ENCODE results near the gene LPP. TPM values are rescaled to one million over a fixed set of nuclear protein-coding genes. Genes with fewer than 3 reads are reported as not detected.

LPP gene
- total RNA-seq, 1 experiment from 2014 or later: 20.2 TPM

DNA sequence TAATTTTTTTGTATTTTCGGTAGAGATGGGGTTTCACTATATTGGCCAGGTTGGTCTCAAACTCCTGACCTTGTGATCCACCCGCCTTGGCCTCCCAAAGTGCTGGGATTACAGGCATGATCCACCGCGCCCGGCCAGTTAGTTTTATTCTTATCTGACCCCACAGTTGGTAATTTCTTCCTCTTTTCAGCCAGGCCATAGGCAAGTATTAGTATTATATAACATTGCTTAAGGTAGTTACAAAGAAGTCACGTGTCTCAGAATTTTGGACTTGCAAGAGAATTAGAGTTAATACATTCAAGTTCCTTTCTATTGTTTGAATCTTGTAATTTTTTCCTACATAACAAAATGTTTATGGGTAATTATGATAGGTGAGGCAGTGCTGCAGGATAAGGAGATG lies 334.8 kb downstream of the LPP start:
- in situ Hi-C loops (cut with HindIII; ENCODE audit: low pct_unique_long_range_greater_than_20kb, low sequenced_read_pairs): no loop called here
- DNase-seq (ENCODE audit: low read depth, low spot score): no peak

DNA sequence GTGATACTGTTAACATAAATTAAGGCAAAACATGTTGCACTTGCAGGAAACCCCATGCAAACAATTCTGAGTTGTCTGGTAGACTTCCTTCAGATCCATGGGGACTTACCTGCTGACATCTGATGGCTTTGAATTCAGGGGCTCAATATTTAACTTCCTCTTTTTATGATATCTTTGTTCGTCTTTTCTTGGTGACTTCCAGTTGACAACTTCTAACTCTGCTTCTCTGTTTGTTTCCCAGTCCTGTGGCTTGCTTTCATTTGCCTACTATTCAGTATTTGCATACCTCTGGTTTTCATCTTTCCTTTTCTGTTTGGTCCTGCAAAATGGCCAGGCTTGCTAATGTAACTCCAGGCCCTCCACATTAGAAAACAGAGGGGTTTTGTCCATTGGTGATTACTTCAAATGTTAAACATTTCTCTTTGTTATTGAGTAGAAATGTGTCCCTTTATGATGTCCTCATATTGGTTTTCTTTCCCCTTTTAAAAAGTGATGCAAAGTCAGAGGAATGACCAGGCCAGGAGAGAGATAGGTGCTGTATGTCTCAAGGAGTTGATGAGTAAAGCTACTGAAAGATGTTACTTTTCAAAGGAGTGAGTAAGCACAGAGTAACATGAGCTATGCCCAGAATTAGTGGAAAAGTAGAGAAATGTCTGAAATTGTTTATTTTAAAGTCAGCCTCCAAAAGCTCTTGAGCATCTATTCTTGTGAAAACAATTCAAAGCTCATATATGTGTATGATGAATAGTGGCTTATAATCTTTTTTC lies 335.9 kb downstream of the LPP start:
- DNase-seq (ENCODE audit: low read depth, low spot score): no peak
- in situ Hi-C loops (cut with HindIII; ENCODE audit: low pct_unique_long_range_greater_than_20kb, low sequenced_read_pairs): no loop called here

DNA sequence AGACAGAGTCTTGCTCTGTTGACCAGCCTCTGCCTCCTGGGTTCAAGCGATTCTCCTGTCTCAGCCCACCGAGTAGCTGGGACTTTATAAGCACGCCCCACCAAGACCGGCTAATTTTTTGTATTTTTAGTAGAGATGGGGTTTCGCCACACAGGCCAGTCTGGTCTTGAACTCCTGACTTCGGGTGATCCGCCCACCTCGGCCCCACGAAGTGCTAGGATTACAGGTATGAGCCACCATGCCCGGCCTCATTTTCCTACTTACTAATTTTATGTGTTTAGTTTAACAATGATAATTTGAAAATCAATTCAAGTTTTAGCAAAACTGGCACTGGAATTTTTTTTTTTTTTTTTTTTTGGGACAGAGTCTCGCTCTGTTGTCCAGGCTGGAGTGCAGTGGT lies 336.5 kb downstream of the LPP start:
- in situ Hi-C loops (cut with HindIII; ENCODE audit: low pct_unique_long_range_greater_than_20kb, low sequenced_read_pairs): no loop called here
- DNase-seq (ENCODE audit: low read depth, low spot score): no peak

DNA sequence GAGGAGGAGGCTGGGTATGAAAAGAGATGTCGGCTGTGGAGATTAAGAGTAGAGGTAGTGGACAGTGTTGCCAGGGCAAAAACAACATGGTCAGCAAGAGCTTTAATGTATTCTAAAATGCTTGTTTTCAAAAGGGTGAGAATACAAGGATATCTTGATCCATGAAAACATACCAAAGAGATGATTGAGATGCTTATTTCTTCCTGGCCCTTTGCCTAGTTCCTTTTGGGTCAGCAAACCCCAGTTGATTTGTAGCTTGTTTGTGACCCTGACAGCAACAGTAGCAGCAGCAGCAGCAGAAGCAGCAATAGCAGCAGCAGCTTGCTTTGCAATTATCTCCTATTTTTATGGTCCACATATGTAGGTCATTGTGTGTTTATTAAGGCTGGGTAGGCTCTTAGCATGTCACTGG lies 337.3 kb downstream of the LPP start:
- DNase-seq (ENCODE audit: low read depth, low spot score): no peak
- in situ Hi-C loops (cut with HindIII; ENCODE audit: low pct_unique_long_range_greater_than_20kb, low sequenced_read_pairs): no loop called here

DNA sequence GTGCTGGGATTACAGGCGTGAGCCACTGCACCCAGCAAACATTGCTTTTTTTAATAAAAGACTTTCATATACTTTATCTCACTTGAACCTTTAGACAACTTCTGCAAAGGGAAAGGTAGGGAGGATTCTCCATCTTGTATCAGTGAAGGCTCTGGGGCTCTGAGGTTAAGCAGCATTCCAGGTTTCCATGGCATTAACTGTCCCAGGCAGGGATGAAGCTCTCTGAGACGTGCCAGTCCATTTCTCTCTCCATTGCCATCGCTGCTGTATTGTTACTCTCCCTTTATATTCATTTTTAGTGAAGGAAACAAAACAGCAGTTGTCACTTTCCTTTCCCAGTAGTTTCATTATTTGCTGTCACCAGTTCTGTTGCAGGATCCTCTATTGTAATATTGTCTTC lies 342.4 kb downstream of the LPP start:
- in situ Hi-C loops (cut with HindIII; ENCODE audit: low pct_unique_long_range_greater_than_20kb, low sequenced_read_pairs): no loop called here
- DNase-seq (ENCODE audit: low read depth, low spot score): no peak

DNA sequence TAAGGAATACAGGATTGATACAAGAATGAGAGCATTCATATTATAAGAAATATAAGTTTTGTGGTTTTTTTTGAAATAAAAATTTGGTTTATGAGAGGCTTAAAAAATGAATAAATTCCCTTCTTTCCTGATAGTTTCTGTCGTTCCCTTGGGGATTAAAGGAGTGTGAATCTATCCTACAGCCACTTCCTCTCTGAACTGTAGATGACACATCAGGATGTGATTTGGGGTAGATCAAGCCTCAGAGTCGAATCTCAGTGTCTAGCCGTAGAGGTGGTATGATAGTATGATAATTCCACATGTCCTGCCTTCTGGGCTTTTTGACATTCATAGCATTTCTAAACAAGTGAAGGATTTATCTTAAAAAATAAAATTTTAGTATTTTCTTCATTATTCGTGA lies 343.1 kb downstream of the LPP start:
- in situ Hi-C loops (cut with HindIII; ENCODE audit: low pct_unique_long_range_greater_than_20kb, low sequenced_read_pairs): no loop called here
- peak; percentile 13 for DNase-seq (ENCODE audit: low read depth, low spot score)

DNA sequence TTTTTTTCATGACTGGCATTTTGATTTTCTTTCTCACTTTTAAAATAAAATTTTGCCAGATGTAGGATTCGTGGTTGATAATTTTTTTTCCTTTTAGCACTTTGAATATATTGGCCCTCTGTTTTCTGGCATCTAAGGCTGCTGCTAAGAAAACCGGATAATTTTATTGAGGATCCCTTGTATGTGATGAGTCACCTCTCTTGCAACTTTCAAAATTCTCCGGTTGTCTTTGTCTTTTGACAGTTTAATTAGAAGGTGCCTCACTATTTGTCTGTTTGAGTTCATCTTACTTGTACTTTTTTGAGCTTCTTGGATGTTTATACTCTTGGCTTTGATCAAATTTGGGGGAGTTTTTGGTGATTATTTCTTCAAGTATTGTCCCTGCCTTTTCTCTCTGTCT lies 349.7 kb downstream of the LPP start:
- in situ Hi-C loops (cut with HindIII; ENCODE audit: low pct_unique_long_range_greater_than_20kb, low sequenced_read_pairs): no loop called here
- no peak for DNase-seq (ENCODE audit: low read depth, low spot score)

DNA sequence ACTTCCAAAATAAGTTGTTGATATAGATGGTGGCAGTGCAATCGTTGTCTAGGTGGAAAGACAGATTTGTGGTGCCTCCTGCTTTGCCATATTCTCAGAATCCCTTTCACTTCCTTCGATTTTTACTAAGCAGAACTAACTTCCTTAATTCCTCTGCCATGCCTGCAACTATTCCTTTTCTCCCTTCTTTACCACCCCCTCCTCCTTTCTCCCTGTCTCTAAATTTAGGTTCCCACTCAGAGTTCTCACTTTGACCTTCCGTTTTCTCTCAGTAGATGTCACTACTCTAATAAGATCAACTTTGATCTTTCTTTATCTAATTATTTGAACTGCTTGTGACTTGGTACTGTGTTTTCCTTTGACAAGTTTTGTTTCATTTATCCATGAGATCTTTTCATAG lies 351.2 kb downstream of the LPP start:
- DNase-seq (ENCODE audit: low read depth, low spot score): no peak
- in situ Hi-C loops (cut with HindIII; ENCODE audit: low pct_unique_long_range_greater_than_20kb, low sequenced_read_pairs): no loop called here

DNA sequence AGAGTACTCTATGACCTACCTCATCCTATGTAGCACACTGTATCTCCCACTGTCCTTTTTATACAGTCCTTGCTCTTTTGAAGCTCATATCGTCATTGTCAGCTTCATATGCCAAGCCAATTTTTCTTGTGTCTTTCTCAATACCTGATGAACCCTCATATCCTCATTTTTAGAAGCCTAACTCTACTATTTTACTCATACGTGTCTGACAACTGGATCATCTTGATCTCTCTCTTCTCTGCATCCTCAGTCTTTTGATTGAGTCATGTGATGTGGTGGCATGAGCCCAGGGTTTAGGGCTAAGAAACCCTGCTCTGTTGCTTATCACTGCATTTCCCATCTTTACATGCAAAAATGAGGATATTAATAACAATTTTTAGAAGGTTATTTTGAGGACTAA lies 352.0 kb downstream of the LPP start:
- in situ Hi-C loops (cut with HindIII; ENCODE audit: low pct_unique_long_range_greater_than_20kb, low sequenced_read_pairs): no loop called here
- no peak for DNase-seq (ENCODE audit: low read depth, low spot score)

DNA sequence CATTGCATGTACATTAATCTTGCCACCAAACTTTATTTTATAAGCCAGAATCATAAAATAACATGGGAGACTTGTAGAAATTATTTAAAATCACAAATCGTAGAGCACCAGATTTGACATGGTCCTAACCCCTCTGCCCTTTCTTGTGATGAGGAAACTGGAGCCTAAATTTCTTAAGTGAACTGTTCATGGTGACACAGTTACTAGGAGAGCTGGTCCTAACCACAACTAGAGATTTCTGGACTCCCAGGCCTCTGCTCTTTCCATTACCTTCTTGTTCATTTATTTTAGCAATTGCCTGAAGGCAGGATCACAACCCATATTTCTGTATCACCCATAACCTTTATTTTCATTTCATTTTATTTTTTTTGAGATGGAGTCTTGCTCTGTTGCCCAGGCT lies 352.5 kb downstream of the LPP start:
- in situ Hi-C loops (cut with HindIII; ENCODE audit: low pct_unique_long_range_greater_than_20kb, low sequenced_read_pairs): no loop called here
- no peak for DNase-seq (ENCODE audit: low read depth, low spot score)

DNA sequence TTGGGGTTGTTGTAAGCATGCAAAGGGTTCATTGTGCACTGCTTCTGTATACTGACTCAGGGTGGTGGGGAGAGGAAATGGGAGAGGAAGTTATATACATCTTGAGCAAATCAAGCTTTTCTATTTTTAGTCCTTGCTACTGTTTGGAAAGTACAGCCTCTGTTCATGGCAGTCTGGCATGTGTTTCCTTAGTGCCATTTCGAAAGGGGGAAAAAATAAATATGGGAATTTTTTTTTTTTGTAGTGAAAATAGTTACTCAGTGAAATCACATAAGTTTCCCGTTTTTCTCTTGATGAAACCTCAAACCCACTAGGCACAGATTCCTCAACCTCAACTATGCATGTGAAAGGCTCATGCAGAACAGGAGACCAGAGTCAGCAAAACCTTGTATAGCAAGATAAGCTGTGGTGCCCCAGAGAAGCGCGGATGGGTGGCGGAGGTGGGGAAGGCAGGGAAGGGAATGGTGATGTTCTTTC lies 353.3 kb downstream of the LPP start:
- peak; percentile 59 for DNase-seq (ENCODE audit: low read depth, low spot score)
- in situ Hi-C loops (cut with HindIII; ENCODE audit: low pct_unique_long_range_greater_than_20kb, low sequenced_read_pairs): no loop called here

DNA sequence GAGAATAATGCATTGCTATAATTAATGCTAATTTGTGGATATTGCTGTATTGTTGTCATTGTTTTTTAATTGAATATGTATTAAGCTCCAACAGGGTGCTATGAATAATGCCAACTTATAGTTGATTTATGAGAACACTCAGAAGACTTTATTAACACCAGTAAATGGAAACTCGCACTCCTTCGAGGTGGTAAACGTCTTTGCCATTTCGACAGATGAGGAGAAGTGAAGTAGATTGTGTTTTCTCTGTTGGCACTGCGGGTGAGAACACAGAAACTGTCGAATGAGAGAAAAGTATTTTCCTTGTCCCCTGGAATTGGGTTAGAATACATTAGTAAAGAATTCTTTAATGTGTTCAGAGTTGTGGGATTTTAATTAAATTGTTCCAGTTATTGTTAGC lies 354.5 kb downstream of the LPP start:
- no peak for DNase-seq (ENCODE audit: low read depth, low spot score)
- in situ Hi-C loops (cut with HindIII; ENCODE audit: low pct_unique_long_range_greater_than_20kb, low sequenced_read_pairs): no loop called here

DNA sequence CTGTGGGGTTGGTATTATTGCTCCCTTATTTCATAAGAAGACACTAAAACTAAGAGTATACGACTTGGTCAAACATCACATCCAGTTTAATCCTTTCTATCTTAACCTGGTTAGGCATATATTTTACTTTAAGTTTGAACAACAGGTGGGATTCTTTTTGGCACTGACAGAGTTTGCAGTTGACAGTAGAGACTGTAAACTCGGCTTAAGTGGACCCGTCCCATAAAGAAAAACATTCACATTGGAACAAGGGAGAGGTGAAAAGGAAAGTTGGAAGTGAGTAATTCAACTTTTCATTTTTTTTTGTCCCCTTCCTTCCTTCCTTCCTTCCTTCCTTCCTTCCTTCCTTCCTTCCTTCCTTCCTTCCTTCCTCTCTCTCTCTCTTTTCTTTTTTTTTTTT lies 355.4 kb downstream of the LPP start:
- in situ Hi-C loops (cut with HindIII; ENCODE audit: low pct_unique_long_range_greater_than_20kb, low sequenced_read_pairs): no loop called here
- no peak for DNase-seq (ENCODE audit: low read depth, low spot score)

DNA sequence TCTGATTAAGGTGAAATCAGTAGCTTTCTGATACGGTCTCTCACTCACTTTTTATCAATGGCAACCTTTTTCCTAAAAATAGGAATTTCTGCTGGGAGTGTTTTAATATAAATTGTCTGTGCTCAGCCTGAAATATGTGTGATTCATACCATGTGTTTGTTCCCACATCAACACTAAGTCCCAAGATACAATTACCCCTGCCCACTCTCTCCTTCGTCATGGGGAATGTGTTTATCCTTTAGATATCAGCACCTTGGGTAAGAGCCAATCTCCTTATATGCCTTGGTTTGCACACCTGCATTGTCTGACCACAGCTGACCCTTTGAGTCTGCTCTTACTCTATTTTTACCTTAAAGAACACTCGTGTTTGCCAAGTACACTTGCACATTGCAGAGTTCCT lies 356.4 kb downstream of the LPP start:
- DNase-seq (ENCODE audit: low read depth, low spot score): no peak

DNA sequence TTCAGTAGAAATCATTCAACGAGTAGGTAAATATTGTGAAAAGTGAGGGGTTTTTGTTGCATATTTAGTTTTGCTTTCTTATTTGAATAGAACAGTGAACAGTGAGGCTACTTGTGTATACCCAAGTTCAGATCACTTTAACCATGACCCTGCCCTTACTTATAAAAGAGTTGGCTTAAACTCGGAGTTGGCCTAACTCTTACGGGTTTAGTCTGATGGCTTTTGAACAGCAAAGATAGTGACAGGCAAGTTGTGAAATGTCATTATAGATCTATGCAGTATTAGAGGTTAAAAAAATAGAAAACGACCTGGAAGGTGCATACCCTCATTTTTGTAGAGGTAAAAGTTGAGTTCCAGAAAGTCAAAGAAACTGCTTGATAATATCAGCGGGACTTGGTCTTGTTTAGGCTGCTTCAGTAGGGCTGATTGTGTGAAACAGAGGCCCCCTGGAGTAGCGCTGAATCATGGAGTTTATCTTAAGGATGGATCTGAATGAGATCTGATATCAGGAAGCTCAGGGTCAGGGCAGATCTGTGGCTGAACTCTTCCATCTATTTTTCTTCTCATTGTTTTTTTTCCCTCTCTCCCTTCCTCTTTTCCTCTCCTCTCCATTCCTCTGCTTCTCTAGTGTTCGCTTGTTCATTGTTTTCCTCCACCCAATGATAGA lies 359.8 kb downstream of the LPP start:
- in situ Hi-C loops (cut with HindIII; ENCODE audit: low pct_unique_long_range_greater_than_20kb, low sequenced_read_pairs): no loop called here
- no peak for DNase-seq (ENCODE audit: low read depth, low spot score)

More for the DNA sequence above, 356.4 kb downstream of the LPP start:
- in situ Hi-C loops (cut with HindIII; ENCODE audit: low pct_unique_long_range_greater_than_20kb, low sequenced_read_pairs): no loop called here

DNA sequence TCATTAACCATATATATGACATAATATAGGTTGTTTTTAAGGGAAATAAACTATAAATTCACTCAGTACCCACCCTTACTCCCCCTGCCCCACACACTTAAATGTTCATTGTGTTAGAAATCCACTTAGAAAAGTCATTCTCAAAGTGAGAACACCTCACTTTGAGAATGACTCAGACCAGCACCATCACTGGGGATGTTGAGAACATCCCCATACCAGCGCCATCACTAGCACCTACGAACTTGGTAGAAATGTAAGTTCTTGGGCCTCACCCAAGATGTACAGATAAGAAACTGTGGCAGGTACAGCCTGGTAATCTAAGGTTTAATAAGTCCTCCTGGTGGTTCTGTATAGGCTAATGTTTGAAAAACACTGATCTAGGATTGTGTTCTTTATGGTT lies 362.6 kb downstream of the LPP start:
- in situ Hi-C loops (cut with HindIII; ENCODE audit: low pct_unique_long_range_greater_than_20kb, low sequenced_read_pairs): no loop called here
- DNase-seq (ENCODE audit: low read depth, low spot score): no peak

DNA sequence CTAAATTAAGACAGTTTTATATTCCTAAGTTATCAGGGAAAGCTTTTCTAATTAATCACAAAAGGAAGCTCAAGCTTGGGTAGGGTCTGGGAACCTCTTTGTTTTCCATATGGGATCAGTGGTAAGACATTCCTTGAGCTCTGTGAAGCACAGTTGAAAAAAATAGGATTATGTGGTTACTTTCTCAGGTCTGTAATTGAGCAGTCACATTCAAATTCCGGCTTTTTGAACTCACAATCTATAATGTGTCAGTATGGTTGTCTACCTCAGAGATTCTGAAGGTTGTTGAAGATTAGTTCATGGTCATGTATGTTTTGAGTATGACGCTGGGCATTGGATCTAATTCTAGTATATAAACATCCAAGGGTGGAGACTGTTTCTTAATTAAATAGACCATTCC lies 364.5 kb downstream of the LPP start:
- no peak for DNase-seq (ENCODE audit: low read depth, low spot score)
- in situ Hi-C loops (cut with HindIII; ENCODE audit: low pct_unique_long_range_greater_than_20kb, low sequenced_read_pairs): no loop called here

DNA sequence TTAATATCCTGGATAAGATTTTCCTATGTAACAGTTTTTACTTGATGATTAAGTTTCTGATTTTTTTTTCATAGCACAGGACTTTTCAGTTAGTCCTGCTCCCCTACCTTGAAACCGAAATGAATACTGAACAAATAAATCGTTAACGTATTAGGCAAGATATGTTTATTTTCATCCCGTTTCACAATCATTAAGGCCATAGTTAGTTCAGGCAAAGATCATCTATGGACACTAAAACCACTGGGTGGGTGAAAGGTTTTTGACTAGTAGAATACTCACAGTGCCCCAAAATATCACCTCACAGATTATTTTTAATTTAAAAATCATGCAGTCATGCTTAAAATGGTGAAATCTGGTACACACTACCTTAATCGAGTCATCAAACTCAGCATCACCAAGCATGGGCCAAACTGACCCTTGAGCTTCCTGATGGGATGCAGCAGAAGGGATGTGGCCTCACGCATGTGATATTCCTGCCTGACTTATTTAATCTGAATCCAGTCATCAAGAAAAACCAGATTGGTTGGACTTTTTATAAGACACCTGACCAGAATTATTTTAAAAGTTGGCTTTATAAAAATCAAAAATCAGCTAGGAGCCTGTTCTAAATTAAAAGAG lies 365.0 kb downstream of the LPP start:
- DNase-seq (ENCODE audit: low read depth, low spot score): no peak
- in situ Hi-C loops (cut with HindIII; ENCODE audit: low pct_unique_long_range_greater_than_20kb, low sequenced_read_pairs): no loop called here

DNA sequence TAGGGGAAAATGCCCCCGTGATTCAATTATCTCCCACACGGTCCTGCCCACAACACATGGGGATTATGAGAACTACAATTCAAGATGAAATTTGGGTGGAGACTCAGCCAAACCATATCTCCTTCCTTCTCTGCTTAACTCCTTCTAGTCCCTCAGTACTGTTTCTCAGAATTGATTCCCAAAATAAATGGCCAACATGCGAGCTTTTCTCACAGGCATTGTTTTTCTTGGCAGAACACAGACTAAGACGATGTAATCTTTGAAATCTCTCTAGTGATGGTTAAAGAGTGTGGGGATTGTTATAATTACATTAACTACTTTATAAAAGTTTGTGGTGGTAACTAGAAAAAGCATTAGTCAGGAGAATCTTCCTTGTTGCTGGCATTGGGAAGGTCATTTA lies 366.5 kb downstream of the LPP start:
- in situ Hi-C loops (cut with HindIII; ENCODE audit: low pct_unique_long_range_greater_than_20kb, low sequenced_read_pairs): no loop called here
- DNase-seq (ENCODE audit: low read depth, low spot score): no peak

Measured in SK-MEL-5 (cell line).